ENCODE results near the gene TLR8. TPM values are rescaled to one million over a fixed set of nuclear protein-coding genes. Genes with fewer than 3 reads are reported as not detected.

Gene TLR8
- total RNA-seq, 2 experiments from 2014 or later: not detected

GRCh38 chrX:12887767-12888166 lies 18.7 kb upstream of the TLR8 start:
- ChIA-PET POLR2A (no interaction called here), CTCF (interaction anchor here (1.5 kb wide), 1 partner anchor 13 kb away, joined by 4 read pairs; no protein-coding TSS in a partner anchor)
- H3K27ac Mint-ChIP-seq: no peak overlapping the region
- DNase-seq: no peak
- H3K4me3 Mint-ChIP-seq: no peak overlapping the region
- H3K4me1 Mint-ChIP-seq: peaks cover 25% of the 10 kb centered on the region
- peaks cover 16% of the 10 kb centered on the region for H3K27me3 Mint-ChIP-seq
- no peaks in the 10 kb centered on the region for H3K36me3 Mint-ChIP-seq (ENCODE audit: low read depth)
- peaks cover 3% of the 10 kb centered on the region for H3K9me3 Mint-ChIP-seq

- Mint-ChIP-seq H3K27me3 (peaks cover 8% of the 10 kb centered on the region), H3K4me3 (no peak overlapping the region), H3K36me3 (ENCODE audit: low read depth) (no peaks in the 10 kb centered on the region), H3K9me3 (peaks cover 3% of the 10 kb centered on the region), H3K27ac (peak overlapping the region; percentile 79), H3K4me1 (peaks cover 27% of the 10 kb centered on the region)
- ChIA-PET POLR2A (interaction anchor here (1.0 kb wide), 1 partner anchor 71 kb away, joined by 3 read pairs; no protein-coding TSS in a partner anchor), CTCF (interaction anchor here (0.9 to 3.9 kb wide), 3 partner anchors 56 to 121 kb away, joined by 3 to 18 read pairs (median 4); no protein-coding TSS in a partner anchor)
- no peak for DNase-seq
Observed at GRCh38 chrX:12890467-12890866, 16.0 kb upstream of the TLR8 start.

- POLR2A ChIA-PET: interaction anchor here (1.0 kb wide), 1 partner anchor 72 kb away, joined by 3 read pairs; no protein-coding TSS in a partner anchor
- DNase-seq: no peak
Observed at GRCh38 chrX:12891171-12891570, 15.2 kb upstream of the TLR8 start.

GRCh38 chrX:12891915-12892506 lies 14.4 kb upstream of the TLR8 start:
- Mint-ChIP-seq H3K27me3 (no peaks in the 10 kb centered on the region), H3K9me3 (peaks cover 3% of the 10 kb centered on the region), H3K27ac (no peak overlapping the region), H3K4me1 (peaks cover 27% of the 10 kb centered on the region), H3K4me3 (no peak overlapping the region), H3K36me3 (ENCODE audit: low read depth) (no peaks in the 10 kb centered on the region)
- CTCF ChIA-PET: interaction anchor here (3.9 kb wide), 1 partner anchor 77 kb away, joined by 18 read pairs; no protein-coding TSS in a partner anchor
- no peak for DNase-seq
- POLR2A ChIA-PET: no interaction called here

More at GRCh38 chrX:12891171-12891570, 15.2 kb upstream of the TLR8 start:
- Mint-ChIP-seq H3K4me1 (peaks cover 27% of the 10 kb centered on the region), H3K4me3 (no peak overlapping the region), H3K36me3 (ENCODE audit: low read depth) (no peaks in the 10 kb centered on the region), H3K27me3 (peaks cover 3% of the 10 kb centered on the region), H3K27ac (no peak overlapping the region), H3K9me3 (peaks cover 3% of the 10 kb centered on the region)
- CTCF ChIA-PET: interaction anchor here (0.9 to 3.9 kb wide), 2 partner anchors 56 to 76 kb away, joined by 3 to 18 read pairs; no protein-coding TSS in a partner anchor

GRCh38 chrX:12892716-12893115 lies 13.7 kb upstream of the TLR8 start:
- peaks cover 27% of the 10 kb centered on the region for H3K4me1 Mint-ChIP-seq
- ChIA-PET CTCF (interaction anchor here (3.9 kb wide), 1 partner anchor 78 kb away, joined by 18 read pairs; no protein-coding TSS in a partner anchor), POLR2A (no interaction called here)
- no peak overlapping the region for H3K4me3 Mint-ChIP-seq
- DNase-seq: no peak
- no peaks in the 10 kb centered on the region for H3K27me3 Mint-ChIP-seq
- no peaks in the 10 kb centered on the region for H3K36me3 Mint-ChIP-seq (ENCODE audit: low read depth)
- peaks cover 3% of the 10 kb centered on the region for H3K9me3 Mint-ChIP-seq
- H3K27ac Mint-ChIP-seq: no peak overlapping the region

GRCh38 chrX:12894074-12895030 lies 12.1 kb upstream of the TLR8 start:
- Mint-ChIP-seq H3K4me1 (peaks cover 27% of the 10 kb centered on the region), H3K4me3 (no peak overlapping the region), H3K9me3 (peaks cover 3% of the 10 kb centered on the region), H3K27ac (no peak overlapping the region), H3K27me3 (no peaks in the 10 kb centered on the region), H3K36me3 (ENCODE audit: low read depth) (no peaks in the 10 kb centered on the region)
- ChIA-PET POLR2A (no interaction called here), CTCF (interaction anchor here (0.9 to 3.9 kb wide), 2 partner anchors 79 to 80 kb away, joined by 6 to 18 read pairs; no protein-coding TSS in a partner anchor)
- peak; percentile 46 for DNase-seq

GRCh38 chrX:12895866-12896265 lies 10.6 kb upstream of the TLR8 start:
- Mint-ChIP-seq H3K4me3 (no peak overlapping the region), H3K27ac (no peak overlapping the region), H3K9me3 (no peaks in the 10 kb centered on the region), H3K27me3 (peaks cover 4% of the 10 kb centered on the region), H3K4me1 (peaks cover 14% of the 10 kb centered on the region), H3K36me3 (ENCODE audit: low read depth) (no peaks in the 10 kb centered on the region)
- ChIA-PET CTCF (interaction anchor here (2.3 kb wide), 1 partner anchor 82 kb away, joined by 10 read pairs; no protein-coding TSS in a partner anchor), POLR2A (no interaction called here)
- no peak for DNase-seq

GRCh38 chrX:12896935-12897334 lies 9.5 kb upstream of the TLR8 start:
- no peaks in the 10 kb centered on the region for H3K9me3 Mint-ChIP-seq
- H3K36me3 Mint-ChIP-seq (ENCODE audit: low read depth): no peaks in the 10 kb centered on the region
- no peak overlapping the region for H3K27ac Mint-ChIP-seq
- peaks cover 9% of the 10 kb centered on the region for H3K4me1 Mint-ChIP-seq
- CTCF ChIA-PET: interaction anchor here (1.6 to 2.3 kb wide), 2 partner anchors 83 to 125 kb away, joined by 8 to 10 read pairs; no protein-coding TSS in a partner anchor
- POLR2A ChIA-PET: no interaction called here
- no peak overlapping the region for H3K4me3 Mint-ChIP-seq
- no peak for DNase-seq
- H3K27me3 Mint-ChIP-seq: peaks cover 4% of the 10 kb centered on the region

- H3K4me3 Mint-ChIP-seq: no peak overlapping the region
- H3K4me1 Mint-ChIP-seq: peaks cover 6% of the 10 kb centered on the region
- H3K36me3 Mint-ChIP-seq (ENCODE audit: low read depth): no peaks in the 10 kb centered on the region
- H3K27ac Mint-ChIP-seq: no peak overlapping the region
- no peaks in the 10 kb centered on the region for H3K9me3 Mint-ChIP-seq
- no peak for DNase-seq
- peaks cover 4% of the 10 kb centered on the region for H3K27me3 Mint-ChIP-seq
- ChIA-PET POLR2A (no interaction called here), CTCF (interaction anchor here (0.8 to 2.3 kb wide), 3 partner anchors 48 to 127 kb away, joined by 5 to 10 read pairs (median 8); no protein-coding TSS in a partner anchor)
Observed at GRCh38 chrX:12898073-12898472, 8.3 kb upstream of the TLR8 start.

- H3K4me1 Mint-ChIP-seq: peaks cover 3% of the 10 kb centered on the region
- H3K27ac Mint-ChIP-seq: no peak overlapping the region
- no peak overlapping the region for H3K4me3 Mint-ChIP-seq
- ChIA-PET CTCF (interaction anchor here (0.7 to 1.3 kb wide), 3 partner anchors 84 to 932 kb away, joined by 3 to 5 read pairs (median 3); no protein-coding TSS in a partner anchor), POLR2A (interaction anchor here (1.0 kb wide), 1 partner anchor 85 kb away, joined by 3 read pairs; no protein-coding TSS in a partner anchor)
- no peaks in the 10 kb centered on the region for H3K36me3 Mint-ChIP-seq (ENCODE audit: low read depth)
- peaks cover 4% of the 10 kb centered on the region for H3K27me3 Mint-ChIP-seq
- no peak for DNase-seq
- no peaks in the 10 kb centered on the region for H3K9me3 Mint-ChIP-seq
Observed at GRCh38 chrX:12899506-12899905, 6.9 kb upstream of the TLR8 start.

GRCh38 chrX:12901486-12901885 lies 4.9 kb upstream of the TLR8 start:
- ChIA-PET POLR2A (no interaction called here), CTCF (interaction anchor here (0.7 to 1.9 kb wide), 7 partner anchors 13 to 587 kb away, joined by 4 to 16 read pairs (median 5); no protein-coding TSS in a partner anchor)
- H3K9me3 Mint-ChIP-seq: no peaks in the 10 kb centered on the region
- peaks cover 4% of the 10 kb centered on the region for H3K27me3 Mint-ChIP-seq
- H3K27ac Mint-ChIP-seq: no peak overlapping the region
- H3K4me1 Mint-ChIP-seq: peaks cover 3% of the 10 kb centered on the region
- H3K4me3 Mint-ChIP-seq: no peak overlapping the region
- peak; percentile 69 for DNase-seq
- no peaks in the 10 kb centered on the region for H3K36me3 Mint-ChIP-seq (ENCODE audit: low read depth)

GRCh38 chrX:12903646-12904045 lies 2.8 kb upstream of the TLR8 start:
- CTCF ChIA-PET: interaction anchor here (0.7 to 2.5 kb wide), 4 partner anchors 15 to 132 kb away, joined by 3 to 13 read pairs (median 4); no protein-coding TSS in a partner anchor
- POLR2A ChIA-PET: no interaction called here

More at GRCh38 chrX:12903646-12904045, 2.8 kb upstream of the TLR8 start:
- no peak overlapping the region for H3K27ac Mint-ChIP-seq
- H3K4me1 Mint-ChIP-seq: peaks cover 3% of the 10 kb centered on the region
- no peak overlapping the region for H3K4me3 Mint-ChIP-seq
- no peaks in the 10 kb centered on the region for H3K36me3 Mint-ChIP-seq (ENCODE audit: low read depth)
- peaks cover 4% of the 10 kb centered on the region for H3K27me3 Mint-ChIP-seq
- no peak for DNase-seq
- H3K9me3 Mint-ChIP-seq: no peaks in the 10 kb centered on the region

Data from activated CD4-positive, alpha-beta memory T cell treated with anti-CD3 and anti-CD28 coated beads, Interleukin-2, amount 10 ng/mL, durations not matched to agents 7 days and 5 days (primary cell).